GM12801 (cell line): ENCODE measurements around the gene MYBPC2.

Source experiments
- CTCF ChIP-seq: IDR thresholded peaks from one replicate; pipeline ENCODE4 v1.5.1; 2011; ENCODE audit warnings: control low read depth; ENCODE audit not compliant: insufficient read length; ENCODE audit errors: extremely low read depth

MYBPC2 gene

GRCh38 chr19:50485284-50485955, 52.7 kb downstream of the MYBPC2 start:
- no peak for TF ChIP-seq CTCF

GRCh38 chr19:50486823-50487515, 54.3 kb downstream of the MYBPC2 start:
- TF ChIP-seq CTCF = no peak

- TF ChIP-seq CTCF = no peak
Observed at GRCh38 chr19:50488389-50489194, 55.9 kb downstream of the MYBPC2 start.

- TF ChIP-seq CTCF = no peak
Observed at GRCh38 chr19:50489461-50490011, 56.8 kb downstream of the MYBPC2 start.

- TF ChIP-seq CTCF = no peak
Observed at GRCh38 chr19:50490411-50490811, 57.7 kb downstream of the MYBPC2 start.

GRCh38 chr19:50490991-50491472, 58.3 kb downstream of the MYBPC2 start:
- TF ChIP-seq CTCF = no peak
